Mesendoderm (in vitro differentiated cells): Measurements from ENCODE around the gene SHISA7.
"Not testable (repeated sequence)": the region's sequence is repeated elsewhere in the genome, so short reads cannot be mapped to it uniquely, and the experiment has no call there.

Source experiments
- DNase-seq: peaks from one replicate; pipeline ENCODE4 v3.0.0; 2013
- H2AK5ac ChIP-seq: 2 replicates; pipeline ENCODE4 v1.6.1; 2013; ENCODE audit warnings: low read length, inconsistent platforms
- H2BK120ac ChIP-seq: 2 replicates; pipeline ENCODE4 v1.6.1; 2013; ENCODE audit warnings: low read depth, mild to moderate bottlenecking, low read length, moderate library complexity, mixed read lengths
- H2BK15ac ChIP-seq: replicated peaks from 2 replicates; pipeline ENCODE4 v1.6.1; 2013; ENCODE audit warnings: low read depth, mild to moderate bottlenecking, moderate library complexity
- H2BK5ac ChIP-seq: 2 replicates; pipeline ENCODE4 v1.6.1; 2013; ENCODE audit warnings: low read length, inconsistent platforms
- H3K18ac ChIP-seq: 2 replicates; pipeline ENCODE4 v1.6.1; 2013; ENCODE audit warnings: mild to moderate bottlenecking, low read length, mixed read lengths
- H3K23ac ChIP-seq: one replicate; pipeline ENCODE4 v1.6.1; 2013; ENCODE audit warnings: low read length
- H3K27ac ChIP-seq: 2 replicates; pipeline ENCODE4 v1.5.1; 2013; ENCODE audit warnings: low read depth, mild to moderate bottlenecking, inconsistent platforms, low read length, moderate library complexity
- H3K27me3 ChIP-seq: 2 replicates; pipeline ENCODE4 v1.6.1; 2013; ENCODE audit warnings: low read length, control low read depth, mild to moderate bottlenecking, inconsistent platforms; ENCODE audit not compliant: insufficient read depth, poor library complexity
- H3K36me3 ChIP-seq: 2 replicates; pipeline ENCODE4 v1.6.1; 2013; ENCODE audit warnings: low read length, inconsistent platforms; ENCODE audit not compliant: control insufficient read depth, insufficient read depth
- H3K4ac ChIP-seq: one replicate; pipeline ENCODE4 v1.6.1; 2013; ENCODE audit warnings: low read depth, mild to moderate bottlenecking, low read length, moderate library complexity
- H3K4me1 ChIP-seq: 2 replicates; pipeline ENCODE4 v1.6.1; 2013; ENCODE audit warnings: low read depth, low read length, inconsistent platforms; ENCODE audit not compliant: control insufficient read depth
- H3K4me2 ChIP-seq: 2 replicates; pipeline ENCODE4 v1.6.1; 2013; ENCODE audit warnings: low read length
- H3K4me3 ChIP-seq: 2 replicates; pipeline ENCODE4 v1.5.1; 2013; ENCODE audit warnings: mild to moderate bottlenecking, low read length
- H3K56ac ChIP-seq: one replicate; pipeline ENCODE4 v1.6.1; 2013; ENCODE audit warnings: low read length
- H3K79me1 ChIP-seq: 2 replicates; pipeline ENCODE4 v1.6.1; 2013; ENCODE audit warnings: low read length, inconsistent platforms
- H3K79me2 ChIP-seq: 2 replicates; pipeline ENCODE4 v1.6.1; 2013; ENCODE audit warnings: mild to moderate bottlenecking, low read length; ENCODE audit not compliant: control insufficient read depth, insufficient read depth
- H3K9ac ChIP-seq: 2 replicates; pipeline ENCODE4 v1.6.1; 2013; ENCODE audit warnings: low read length, inconsistent platforms
- H4K5ac ChIP-seq: one replicate; pipeline ENCODE4 v1.6.1; 2013; ENCODE audit warnings: low read length
- H4K8ac ChIP-seq: one replicate; pipeline ENCODE4 v1.6.1; 2013; ENCODE audit warnings: low read depth, mild to moderate bottlenecking, control low read depth, low read length, moderate library complexity
- WGBS: extraction: QIAGEN DNeasy Blood & Tissue Kit; methylation state at CpG from one replicate; pipeline ENCODE4 v1.1.7; 2013; ENCODE audit warnings: low lambda C conversion rate, missing lambda C conversion rate; ENCODE audit not compliant: insufficient coverage; ENCODE audit errors: extremely low coverage; 5-methylcytosine and 5-hydroxymethylcytosine counted together

Gene SHISA7

GRCh38 chr19:55452749-55453346 is 9.7 kb upstream of the SHISA7 start:
- Histone ChIP-seq H3K23ac (no peak overlapping the region), H3K4me2 (no peak overlapping the region), H2BK120ac (no peak overlapping the region), H3K4me3 (no peak overlapping the region), H3K4ac (no peak overlapping the region), H3K79me1 (no peaks in the 10 kb centered on the region), H4K5ac (no peak overlapping the region), H2BK5ac (no peak overlapping the region), H3K4me1 (no peaks in the 10 kb centered on the region), H3K18ac (no peak overlapping the region), H2BK15ac (no peak overlapping the region), H4K8ac (no peak overlapping the region), H2AK5ac (no peak overlapping the region), H3K79me2 (no peaks in the 10 kb centered on the region), H3K9ac (no peak overlapping the region), H3K36me3 (no peaks in the 10 kb centered on the region), H3K56ac (no peak overlapping the region), H3K27me3 (peaks cover 17% of the 10 kb centered on the region), H3K27ac (no peak overlapping the region)
- no CpG with 5 or more reads among the region's 34 CpGs for WGBS
- peak; percentile 92 for DNase-seq

DNA sequence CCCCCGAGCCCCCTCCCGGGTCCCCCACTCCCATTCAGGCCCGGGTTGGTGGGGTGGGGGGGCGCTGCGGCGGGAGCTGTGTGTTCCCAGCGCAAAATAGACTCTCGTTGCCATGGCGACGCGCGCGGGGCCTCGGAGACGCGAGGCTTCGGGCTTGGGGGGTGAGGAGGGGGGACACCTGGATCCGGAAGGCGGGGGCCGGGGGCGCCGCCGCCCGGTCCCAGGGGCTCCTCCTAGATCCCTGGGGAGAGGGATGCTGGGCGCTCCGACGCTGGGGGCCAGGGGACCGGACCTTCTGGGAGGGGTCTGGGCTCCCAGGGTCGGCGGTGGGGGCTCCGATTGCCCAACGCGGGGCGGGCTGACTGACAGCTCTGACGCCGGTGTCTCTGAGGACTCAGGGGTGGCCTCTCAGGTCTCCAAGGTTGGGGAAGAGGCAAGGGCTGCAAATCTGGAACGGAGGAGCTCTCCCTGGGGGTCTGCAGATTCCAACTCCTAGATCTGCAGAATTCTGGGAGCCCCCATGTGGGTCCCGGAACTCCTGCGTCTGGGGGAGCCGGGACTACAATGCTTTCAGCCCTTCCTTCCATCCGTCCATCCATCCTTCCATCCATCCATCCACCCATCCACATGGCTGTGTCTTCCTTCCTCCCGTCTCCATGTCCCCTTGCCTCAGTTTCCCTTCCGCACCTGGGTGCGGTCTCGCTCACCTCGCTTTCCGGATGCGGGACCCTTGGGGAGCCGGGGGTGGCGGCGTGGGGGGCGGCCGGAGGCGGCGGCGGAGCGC is 9.1 kb upstream of the SHISA7 start:
- Histone ChIP-seq H3K23ac (no peak overlapping the region), H3K4me2 (peak overlapping the region; percentile 42), H3K4ac (no peak overlapping the region), H4K5ac (no peak overlapping the region), H3K27me3 (peaks cover 17% of the 10 kb centered on the region), H4K8ac (no peak overlapping the region), H2BK120ac (no peak overlapping the region), H2BK5ac (no peak overlapping the region), H3K4me1 (no peaks in the 10 kb centered on the region), H3K9ac (peak overlapping the region; percentile 45), H3K56ac (peak overlapping the region; percentile 30), H2BK15ac (no peak overlapping the region), H3K79me2 (no peaks in the 10 kb centered on the region), H3K36me3 (no peaks in the 10 kb centered on the region), H2AK5ac (no peak overlapping the region), H3K4me3 (no peak overlapping the region), H3K79me1 (no peaks in the 10 kb centered on the region), H3K27ac (no peak overlapping the region), H3K18ac (no peak overlapping the region)
- WGBS, result no CpG with 5 or more reads among the region's 57 CpGs
- DNase-seq, result no peak

DNA sequence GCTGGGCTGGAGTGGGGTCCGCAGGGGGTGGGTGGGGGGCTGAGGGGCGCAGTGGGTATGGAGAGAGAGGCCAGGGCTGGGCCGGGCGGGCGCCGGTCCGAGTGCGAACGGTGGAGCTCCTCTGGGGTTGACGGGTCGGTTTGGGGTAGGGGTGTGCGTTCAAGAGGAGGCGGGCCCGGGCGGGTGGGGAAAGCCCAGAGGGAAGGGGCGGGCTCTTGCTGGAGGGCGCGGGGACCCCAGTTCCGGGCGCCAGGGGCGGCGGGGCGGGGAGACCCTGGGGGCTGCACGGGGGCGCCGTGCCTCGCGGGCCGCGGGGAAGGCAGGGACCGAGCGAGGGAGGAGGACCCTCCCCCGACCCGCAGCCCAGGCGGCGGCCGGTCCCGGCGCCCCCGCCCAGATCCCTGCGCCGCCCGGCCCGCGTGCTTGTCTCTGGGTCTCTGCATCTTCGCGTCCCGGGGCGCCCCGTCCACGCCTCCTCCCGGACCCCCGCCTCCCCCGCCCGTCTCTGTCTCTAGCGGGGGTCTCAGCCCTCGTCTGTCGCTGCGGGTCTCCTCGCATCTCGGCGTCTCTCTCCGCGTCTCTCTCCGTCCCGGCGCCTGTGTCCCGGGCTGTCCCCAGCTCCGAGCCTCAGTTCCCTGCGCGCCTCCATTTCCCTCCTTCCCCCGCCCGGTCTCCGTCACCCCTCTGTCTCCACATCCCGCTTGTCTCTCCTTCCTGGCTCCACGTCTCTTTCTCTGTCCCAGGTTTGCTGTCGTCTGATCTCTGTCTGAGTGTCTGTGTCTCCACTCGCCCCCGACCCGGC is 8.3 kb upstream of the SHISA7 start:
- Histone ChIP-seq H3K27ac (no peak overlapping the region), H3K27me3 (peaks cover 17% of the 10 kb centered on the region), H4K8ac (no peak overlapping the region), H3K79me1 (no peaks in the 10 kb centered on the region), H2BK15ac (no peak overlapping the region), H2BK5ac (no peak overlapping the region), H3K18ac (no peak overlapping the region), H2BK120ac (no peak overlapping the region), H3K4ac (no peak overlapping the region), H3K4me3 (no peak overlapping the region), H3K4me2 (no peak overlapping the region), H3K56ac (no peak overlapping the region), H4K5ac (no peak overlapping the region), H3K36me3 (no peaks in the 10 kb centered on the region), H3K4me1 (no peaks in the 10 kb centered on the region), H3K23ac (no peak overlapping the region), H3K9ac (no peak overlapping the region), H3K79me2 (no peaks in the 10 kb centered on the region), H2AK5ac (no peak overlapping the region)
- no peak for DNase-seq
- no CpG with 5 or more reads among the region's 80 CpGs for WGBS

DNA sequence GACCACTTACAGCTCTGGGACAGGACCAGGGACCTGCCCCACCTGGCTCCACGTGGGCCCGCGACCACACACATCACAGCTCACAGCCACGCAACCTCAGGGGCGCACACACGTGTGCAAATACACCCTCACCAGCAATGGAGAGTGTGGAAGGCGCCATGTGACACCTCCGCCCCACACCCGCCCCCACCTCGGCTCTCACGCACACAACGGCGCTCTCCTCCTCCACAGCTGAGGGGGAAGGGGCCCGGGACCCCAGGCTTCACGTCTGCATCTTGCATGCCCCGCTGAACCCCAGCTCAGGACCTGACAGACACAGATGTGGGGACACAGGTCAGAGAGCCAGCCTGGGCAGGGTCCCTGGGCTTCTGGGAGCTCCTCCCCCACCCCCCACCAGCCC is 6.4 kb upstream of the SHISA7 start:
- Histone ChIP-seq H3K79me2 (no peaks in the 10 kb centered on the region), H3K4me3 (no peak overlapping the region), H3K36me3 (no peaks in the 10 kb centered on the region), H3K23ac (no peak overlapping the region), H3K56ac (no peak overlapping the region), H2AK5ac (no peak overlapping the region), H3K27ac (no peak overlapping the region), H3K4me1 (no peaks in the 10 kb centered on the region), H2BK5ac (no peak overlapping the region), H4K5ac (no peak overlapping the region), H2BK15ac (no peak overlapping the region), H4K8ac (no peak overlapping the region), H3K9ac (no peak overlapping the region), H3K18ac (no peak overlapping the region), H2BK120ac (no peak overlapping the region), H3K4ac (no peak overlapping the region), H3K4me2 (no peak overlapping the region), H3K27me3 (peaks cover 28% of the 10 kb centered on the region), H3K79me1 (no peaks in the 10 kb centered on the region)
- no peak for DNase-seq
- no CpG with 5 or more reads among the region's 16 CpGs for WGBS

- H2BK120ac ChIP-seq, H3K18ac ChIP-seq, H4K5ac ChIP-seq, H3K79me1 ChIP-seq, H2BK15ac ChIP-seq, H3K4ac ChIP-seq, DNase-seq, H3K36me3 ChIP-seq, H4K8ac ChIP-seq, H3K4me2 ChIP-seq, H2AK5ac ChIP-seq, H2BK5ac ChIP-seq, H3K9ac ChIP-seq, H3K4me1 ChIP-seq, H3K79me2 ChIP-seq, H3K56ac ChIP-seq, H3K27ac ChIP-seq, H3K4me3 ChIP-seq, H3K23ac ChIP-seq: not testable (repeated sequence)
- WGBS, result no CpG with 5 or more reads among the region's 5 CpGs
- peaks cover 38% of the 10 kb centered on the region for H3K27me3 ChIP-seq
These were observed 5.0 kb upstream of the SHISA7 start for GRCh38 chr19:55448175-55448490.
